ENCODE data around the gene DNAJB9.

GRCh38 chr7:108525985-108526767 is 43.5 kb upstream of the DNAJB9 start, which contains the start of gene PNPLA8:
- TF ChIP-seq CTCF (IDR thresholded peaks at IDR 0.05): peak in 2 of 3 experiments; percentile 20 to 31
- TF ChIP-seq POLR2A (IDR thresholded peaks at IDR 0.05): peak; percentile 95
